ENCODE data around the gene PGAP6.

- TF ChIP-seq CTCF (conservative IDR thresholded peaks at IDR 0.05 in 1 of 2, IDR thresholded peaks at IDR 0.05 in 1 of 2; ENCODE audit: low read depth in 1 of 2, low read length in 2 of 2) (no peak), EZH2 (IDR thresholded peaks at IDR 0.05; ENCODE audit: low read length, missing control alignments) (no peak)
Measured at GRCh38 chr16:426115-426905, 44.5 kb upstream of the PGAP6 start.

Measured in fibroblast of lung (primary cell).